ENCODE data around the gene CATSPER3. TPM values are rescaled to one million over a fixed set of nuclear protein-coding genes. Genes with fewer than 3 reads are reported as not detected.

CATSPER3 gene
- polyA plus RNA-seq, 1 donor (not counting 4 experiments of a cell fraction or from before 2014, with no cell fraction given), result 0.31 TPM

GRCh38 chr5:135052511-135053145, 84.9 kb downstream of the CATSPER3 start:
- no peak for FAIRE-seq

GRCh38 chr5:135053278-135053677, 85.6 kb downstream of the CATSPER3 start:
- Histone ChIP-seq H2AFZ (ENCODE audit: control insufficient read depth, low read length) (no peak overlapping the region), H3K36me3 (ENCODE audit: control insufficient read depth in 2 of 2, extremely low read depth in 1 of 2, insufficient read depth in 2 of 2, low read length in 2 of 2) (no peaks in the 10 kb centered on the region), H3K9ac (ENCODE audit: control insufficient read depth, extremely low read depth, insufficient read depth, low read length) (no peak overlapping the region), H3K9me1 (ENCODE audit: control insufficient read depth, extremely low read depth, insufficient read depth, low read length) (no peaks in the 10 kb centered on the region), H3K4me2 (ENCODE audit: control insufficient read depth, extremely low read depth, insufficient read depth, low read depth, low read length) (no peak overlapping the region), H3K4me1 (ENCODE audit: control insufficient read depth, extremely low read depth, insufficient read depth, low read length) (no peaks in the 10 kb centered on the region), H3K27ac (ENCODE audit: control insufficient read depth, insufficient read depth, low read length) (no peak overlapping the region), H3K4me3 (ENCODE audit: control insufficient read depth in 2 of 3, extremely low read depth in 1 of 3, insufficient read depth in 2 of 3, low read depth in 1 of 3, low read length in 3 of 3) (no peak overlapping the region), H3K9me3 (ENCODE audit: control insufficient read depth, low read depth, low read length) (no peaks in the 10 kb centered on the region), H3K27me3 (ENCODE audit: control insufficient read depth, extremely low read depth, insufficient read depth, low read length) (peaks cover 80% of the 10 kb centered on the region), H3K79me2 (ENCODE audit: control insufficient read depth, insufficient read depth, low read length) (no peaks in the 10 kb centered on the region), H4K20me1 (ENCODE audit: control insufficient read depth, extremely low read depth, insufficient read depth, low read length) (no peaks in the 10 kb centered on the region)
- dilution Hi-C loops (cut with MboI; ENCODE audit: extremely low pct_ligation_motif_present, low sequenced_read_pairs), result no loop called here
- TF ChIP-seq CTCF (optimal IDR thresholded peaks at IDR 0.05 in 1 of 3, IDR thresholded peaks at IDR 0.05 in 1 of 3, conservative IDR thresholded peaks at IDR 0.05 in 1 of 3; ENCODE audit: extremely low read depth in 1 of 3, insufficient read depth in 2 of 3, low read length in 3 of 3), result no peak
- TF ChIP-seq EZH2 (IDR thresholded peaks at IDR 0.05; ENCODE audit: low read length), result no peak
- no peak for FAIRE-seq
- DNase-seq (ENCODE audit: low read depth, low spot score), result no peak

More at GRCh38 chr5:135052511-135053145, 84.9 kb downstream of the CATSPER3 start:
- Histone ChIP-seq H3K27me3 (ENCODE audit: control insufficient read depth, extremely low read depth, insufficient read depth, low read length) (peaks cover 84% of the 10 kb centered on the region), H3K9me1 (ENCODE audit: control insufficient read depth, extremely low read depth, insufficient read depth, low read length) (no peaks in the 10 kb centered on the region), H3K9ac (ENCODE audit: control insufficient read depth, extremely low read depth, insufficient read depth, low read length) (no peak overlapping the region), H3K27ac (ENCODE audit: control insufficient read depth, insufficient read depth, low read length) (no peak overlapping the region), H3K36me3 (ENCODE audit: control insufficient read depth in 2 of 2, extremely low read depth in 1 of 2, insufficient read depth in 2 of 2, low read length in 2 of 2) (no peaks in the 10 kb centered on the region), H3K9me3 (ENCODE audit: control insufficient read depth, low read depth, low read length) (no peaks in the 10 kb centered on the region), H3K4me3 (ENCODE audit: control insufficient read depth in 2 of 3, extremely low read depth in 1 of 3, insufficient read depth in 2 of 3, low read depth in 1 of 3, low read length in 3 of 3) (no peak overlapping the region), H3K79me2 (ENCODE audit: control insufficient read depth, insufficient read depth, low read length) (no peaks in the 10 kb centered on the region), H4K20me1 (ENCODE audit: control insufficient read depth, extremely low read depth, insufficient read depth, low read length) (no peaks in the 10 kb centered on the region), H3K4me1 (ENCODE audit: control insufficient read depth, extremely low read depth, insufficient read depth, low read length) (no peaks in the 10 kb centered on the region), H2AFZ (ENCODE audit: control insufficient read depth, low read length) (no peak overlapping the region), H3K4me2 (ENCODE audit: control insufficient read depth, extremely low read depth, insufficient read depth, low read depth, low read length) (no peak overlapping the region)
- TF ChIP-seq CTCF (optimal IDR thresholded peaks at IDR 0.05 in 1 of 3, IDR thresholded peaks at IDR 0.05 in 1 of 3, conservative IDR thresholded peaks at IDR 0.05 in 1 of 3; ENCODE audit: extremely low read depth in 1 of 3, insufficient read depth in 2 of 3, low read length in 3 of 3), result no peak
- TF ChIP-seq EZH2 (IDR thresholded peaks at IDR 0.05; ENCODE audit: low read length), result no peak
- dilution Hi-C loops (cut with MboI; ENCODE audit: extremely low pct_ligation_motif_present, low sequenced_read_pairs), result no loop called here
- no peak for DNase-seq (ENCODE audit: low read depth, low spot score)
